WTC11 (cell line): ENCODE data around the gene MYL5. TPM values are rescaled to one million over a fixed set of nuclear protein-coding genes. Genes with fewer than 3 reads are reported as not detected.

Source experiments
- ATAC-seq: fragments of 200-7000 bp; cut with Tn5 transposase; 2 replicates; pipeline ENCODE4 v1.10.0; 2021; ENCODE audit warnings: mild to moderate bottlenecking, moderate library complexity
- CTCF ChIA-PET: fragments of 300-600 bp; sonication (Branson Sonifier 250); formaldehyde crosslinking; loops from one replicate; lab custom pipeline; 2021; ENCODE audit warnings: antibody characterized with exemption; lab: Charles Lee
- POLR2A ChIA-PET: fragments of 350-600 bp; sonication (Branson Sonifier 250); formaldehyde crosslinking; loops from one replicate; lab custom pipeline; 2021; ENCODE audit warnings: antibody characterized with exemption; lab: Charles Lee
- DNase-seq: peaks from one replicate; pipeline ENCODE4 v3.0.0; 2021; ENCODE audit warnings: low spot score
- H3K27ac Mint-ChIP-seq: 2 replicates; pipeline ENCODE4 v1.8.0; 2021; ENCODE audit warnings: mixed read lengths
- H3K27me3 Mint-ChIP-seq: 2 replicates; pipeline ENCODE4 v1.8.0; 2021; ENCODE audit warnings: low read depth, mild to moderate bottlenecking, moderate library complexity, mixed read lengths
- H3K36me3 Mint-ChIP-seq: 2 replicates; pipeline ENCODE4 v1.8.0; 2021; ENCODE audit warnings: mixed read lengths
- H3K4me1 Mint-ChIP-seq: 2 replicates; pipeline ENCODE4 v1.8.0; 2022; ENCODE audit warnings: mixed read lengths
- H3K4me3 Mint-ChIP-seq: 2 replicates; pipeline ENCODE4 v1.8.0; 2021; ENCODE audit warnings: mild to moderate bottlenecking, moderate library complexity, mixed read lengths
- H3K9me3 Mint-ChIP-seq: 2 replicates; pipeline ENCODE4 v1.8.0; 2021; ENCODE audit warnings: mixed read lengths
- CREM ChIP-seq: sonication (generic); formaldehyde crosslinking; IDR thresholded peaks from 2 replicates; pipeline ENCODE4 v1.8.1; 2022; ENCODE audit warnings: mild to moderate bottlenecking, missing genetic modification reagents, moderate library complexity
- E2F4 ChIP-seq: sonication (generic); formaldehyde crosslinking; IDR thresholded peaks from 2 replicates; pipeline ENCODE4 v1.8.1; 2022; ENCODE audit warnings: low read depth, mild to moderate bottlenecking, moderate library complexity, missing genetic modification reagents, borderline replicate concordance
- ERG ChIP-seq: fragments of 250-450 bp; sonication (Bioruptor Pico); IDR thresholded peaks from 2 replicates; pipeline ENCODE4 v1.8.0; 2021; ENCODE audit warnings: mild to moderate bottlenecking
- FOXK1 ChIP-seq: sonication (generic); formaldehyde crosslinking; IDR thresholded peaks from 2 replicates; pipeline ENCODE4 v1.8.0; 2022; ENCODE audit warnings: mild to moderate bottlenecking, moderate library complexity, missing genetic modification reagents
- GTF2I ChIP-seq: fragments of 250-450 bp; sonication (Bioruptor Pico); conservative IDR thresholded peaks from 2 replicates; pipeline ENCODE4 v1.4.0; 2021; ENCODE audit warnings: mild to moderate bottlenecking
- HMGA2 ChIP-seq: fragments of 250-450 bp; sonication (Bioruptor Pico); IDR thresholded peaks from 2 replicates; pipeline ENCODE4 v1.4.0; 2021; ENCODE audit warnings: mild to moderate bottlenecking, moderate library complexity
- IRF2 ChIP-seq: sonication (generic); formaldehyde crosslinking; IDR thresholded peaks from 2 replicates; pipeline ENCODE4 v1.8.0; 2022; ENCODE audit warnings: low read depth, missing genetic modification reagents, borderline replicate concordance
- JUN ChIP-seq: sonication (generic); formaldehyde crosslinking; IDR thresholded peaks from 2 replicates; pipeline ENCODE4 v1.8.0; 2023; ENCODE audit warnings: mild to moderate bottlenecking, missing genetic modification reagents
- MXD4 ChIP-seq: fragments of 250-450 bp; sonication (Bioruptor Pico); IDR thresholded peaks from 2 replicates; pipeline ENCODE4 v1.8.0; 2021; ENCODE audit warnings: mild to moderate bottlenecking, moderate library complexity, borderline replicate concordance
- NFATC4 ChIP-seq: fragments of 250-450 bp; sonication (Bioruptor Pico); IDR thresholded peaks from 2 replicates; pipeline ENCODE4 v1.9.0; 2021; ENCODE audit warnings: mild to moderate bottlenecking
- NFYB ChIP-seq: sonication (generic); formaldehyde crosslinking; conservative IDR thresholded peaks from 2 replicates; pipeline ENCODE4 v1.8.0; 2022; ENCODE audit warnings: low read depth, missing genetic modification reagents
- PRRX2 ChIP-seq: fragments of 250-450 bp; sonication (Bioruptor Pico); IDR thresholded peaks from 2 replicates; pipeline ENCODE4 v1.8.0; 2021; ENCODE audit warnings: mild to moderate bottlenecking
- SOX15 ChIP-seq: fragments of 250-450 bp; sonication (Bioruptor Pico); IDR thresholded peaks from 2 replicates; pipeline ENCODE4 v1.9.0; 2021; ENCODE audit warnings: mild to moderate bottlenecking
- SP1 ChIP-seq: sonication (generic); formaldehyde crosslinking; conservative IDR thresholded peaks from 2 replicates; pipeline ENCODE4 v1.8.1; 2022; ENCODE audit warnings: missing genetic modification reagents
- TCF7 ChIP-seq: sonication (generic); formaldehyde crosslinking; IDR thresholded peaks from 2 replicates; pipeline ENCODE4 v1.8.0; 2022; ENCODE audit warnings: mild to moderate bottlenecking, low read depth, missing genetic modification reagents, moderate library complexity
- ZNF317 ChIP-seq: sonication (generic); formaldehyde crosslinking; IDR thresholded peaks from 2 replicates; pipeline ENCODE4 v1.8.1; 2023; ENCODE audit warnings: low read depth, mild to moderate bottlenecking, moderate library complexity, missing genetic modification reagents, borderline replicate concordance
- ZNF512 ChIP-seq: sonication (generic); formaldehyde crosslinking; IDR thresholded peaks from 2 replicates; pipeline ENCODE4 v1.8.1; 2022; ENCODE audit warnings: missing genetic modification reagents, borderline replicate concordance
- ZNF532 ChIP-seq: fragments of 250-450 bp; sonication (Bioruptor Pico); IDR thresholded peaks from 2 replicates; pipeline ENCODE4 v1.9.0; 2021; ENCODE audit warnings: mild to moderate bottlenecking, borderline replicate concordance
- ZNF671 ChIP-seq: fragments of 250-450 bp; sonication (Bioruptor Pico); IDR thresholded peaks from 2 replicates; pipeline ENCODE4 v1.8.0; 2021; ENCODE audit warnings: mild to moderate bottlenecking
- ZSCAN18 ChIP-seq: fragments of 250-450 bp; sonication (Bioruptor Pico); IDR thresholded peaks from 2 replicates; pipeline ENCODE4 v2.1.2; 2022; ENCODE audit warnings: mild to moderate bottlenecking, moderate library complexity
- total RNA-seq: library from RNA; stranded (reverse); gene quantifications from 3 replicates; pipeline ENCODE4 v1.2.3, GENCODE V29; 2021

Gene MYL5
- total RNA-seq, 1 experiment from 2014 or later: 22.2 TPM

GRCh38 chr4:726235-726787, 52.0 kb downstream of the MYL5 start:
- Mint-ChIP-seq H3K9me3 (no peaks in the 10 kb centered on the region), H3K4me1 (peaks cover 2% of the 10 kb centered on the region; the same call in 1 of the 2 replicates), H3K4me3 (no peak overlapping the region), H3K27ac (peak overlapping the region; percentile 97), H3K36me3 (peaks cover 18% of the 10 kb centered on the region), H3K27me3 (no peaks in the 10 kb centered on the region)
- POLR2A ChIA-PET: no interaction called here
- CTCF ChIA-PET: interaction anchor here (1.6 kb wide), 1 partner anchor 42 kb away, joined by 3 read pairs; no protein-coding TSS in a partner anchor
- ATAC-seq (no peak), DNase-seq (no peak)
- TF ChIP-seq PRRX2: no peak
- TF ChIP-seq NFATC4 (CRISPR knock-in tag): no peak
- no peak for TF ChIP-seq SOX15
- no peak for TF ChIP-seq CREM
- TF ChIP-seq ZSCAN18: no peak
- TF ChIP-seq TCF7 (CRISPR knock-in tag): no peak
- no peak for TF ChIP-seq ZNF317 (CRISPR knock-in tag)
- no peak for TF ChIP-seq ZNF512 (CRISPR knock-in tag)

GRCh38 chr4:726838-727237, 52.5 kb downstream of the MYL5 start:
- CTCF ChIA-PET: interaction anchor here (1.6 kb wide), 1 partner anchor 43 kb away, joined by 3 read pairs; no protein-coding TSS in a partner anchor
- H3K27ac Mint-ChIP-seq: peak overlapping the region; percentile 97
- DNase-seq: no peak
- TF ChIP-seq HMGA2 (CRISPR knock-in tag) (no peak), NFATC4 (CRISPR knock-in tag) (no peak), NFYB (CRISPR knock-in tag) (no peak), ERG (CRISPR knock-in tag) (no peak), FOXK1 (CRISPR knock-in tag) (no peak)
- H3K27me3 Mint-ChIP-seq: no peaks in the 10 kb centered on the region
- H3K4me1 Mint-ChIP-seq: peaks cover 2% of the 10 kb centered on the region; the same call in 1 of the 2 replicates
- ATAC-seq: no peak; the same call in 1 of the 2 replicates
- no peak overlapping the region for H3K4me3 Mint-ChIP-seq
- POLR2A ChIA-PET: no interaction called here
- peaks cover 18% of the 10 kb centered on the region for H3K36me3 Mint-ChIP-seq
- H3K9me3 Mint-ChIP-seq: no peaks in the 10 kb centered on the region

GRCh38 chr4:727576-727975, 53.2 kb downstream of the MYL5 start:
- peaks cover 2% of the 10 kb centered on the region; the same call in 1 of the 2 replicates for H3K4me1 Mint-ChIP-seq
- peak overlapping the region; percentile 77; the same call in 1 of the 2 replicates for H3K27ac Mint-ChIP-seq
- no peak overlapping the region for H3K4me3 Mint-ChIP-seq
- H3K36me3 Mint-ChIP-seq: peaks cover 15% of the 10 kb centered on the region
- H3K27me3 Mint-ChIP-seq: no peaks in the 10 kb centered on the region
- ChIA-PET POLR2A (no interaction called here), CTCF (interaction anchor here (1.6 kb wide), 1 partner anchor 43 kb away, joined by 3 read pairs; no protein-coding TSS in a partner anchor)
- no peaks in the 10 kb centered on the region for H3K9me3 Mint-ChIP-seq
- DNase-seq (no peak), ATAC-seq (no peak)
- no peak for TF ChIP-seq GTF2I
- no peak for TF ChIP-seq E2F4 (CRISPR knock-in tag)
- TF ChIP-seq ERG (CRISPR knock-in tag): no peak
- no peak for TF ChIP-seq ZNF532 (CRISPR knock-in tag)
- TF ChIP-seq SP1 (CRISPR knock-in tag): no peak
- TF ChIP-seq ZNF671 (CRISPR knock-in tag): no peak
- no peak for TF ChIP-seq MXD4 (CRISPR knock-in tag)
- no peak for TF ChIP-seq JUN (CRISPR knock-in tag)
- no peak for TF ChIP-seq IRF2
